OCI-LY7 (cell line): Measurements from ENCODE around the gene BTRC. TPM values are rescaled to one million over a fixed set of nuclear protein-coding genes. Genes with fewer than 3 reads are reported as not detected.

Source experiments
- BruUV-seq: library from RNA; stranded (reverse); fragments of 400-500 nt; replicated peaks from 2 replicates; lab custom pipeline; 2021; lab: Mats Ljungman, UMichigan
- CTCF ChIA-PET: fragments of 300-600 bp; sonication (Branson Sonifier 250); formaldehyde crosslinking; loops from one replicate; lab custom pipeline; 2022; ENCODE audit warnings: antibody characterized with exemption; ENCODE audit not compliant: unreplicated experiment; lab: Charles Lee
- POLR2A ChIA-PET: fragments of 300-600 bp; sonication (Branson Sonifier 250); formaldehyde crosslinking; loops from one replicate; lab custom pipeline; 2022; ENCODE audit warnings: antibody characterized with exemption; lab: Charles Lee
- DNase-seq: peaks from one replicate; pipeline ENCODE4 v3.0.0-alpha.2; 2015; ENCODE audit warnings: low spot score
- H2AFZ ChIP-seq: fragments of 200-600 bp; sonication (generic), shearing (Covaris generic); 2 replicates; pipeline ENCODE4 v1.6.1; 2014; ENCODE audit warnings: mild to moderate bottlenecking, antibody characterized with exemption, low read length, moderate library complexity
- H3K27ac ChIP-seq: fragments of 200-600 bp; sonication (generic); 2 replicates; pipeline ENCODE4 v1.5.1; 2014; ENCODE audit warnings: mixed run types, low read depth, mild to moderate bottlenecking, moderate library complexity, low read length, inconsistent platforms; ENCODE audit not compliant: poor library complexity, severe bottlenecking
- H3K36me3 ChIP-seq: fragments of 200-600 bp; sonication (generic); 2 replicates; pipeline ENCODE4 v1.6.1; 2014; ENCODE audit warnings: mild to moderate bottlenecking, antibody characterized with exemption, low read length, moderate library complexity, mixed read lengths; ENCODE audit not compliant: insufficient read depth
- H3K4me1 ChIP-seq: fragments of 200-600 bp; sonication (generic); 2 replicates; pipeline ENCODE4 v1.5.1; 2014; ENCODE audit warnings: mild to moderate bottlenecking, low read length; ENCODE audit not compliant: insufficient read depth, poor library complexity, severe bottlenecking
- H3K4me2 ChIP-seq: fragments of 200-600 bp; sonication (generic); 2 replicates; pipeline ENCODE4 v1.6.1; 2014; ENCODE audit warnings: mild to moderate bottlenecking, low read length
- H3K4me3 ChIP-seq: fragments of 200-600 bp; sonication (generic); 2 replicates; pipeline ENCODE4 v1.5.1; 2014; ENCODE audit warnings: mild to moderate bottlenecking, low read depth, low read length; ENCODE audit not compliant: poor library complexity, severe bottlenecking
- H3K79me2 ChIP-seq: fragments of 200-600 bp; sonication (generic); 2 replicates; pipeline ENCODE4 v1.6.1; 2016; ENCODE audit warnings: low read depth, mild to moderate bottlenecking, low read length, moderate library complexity, mixed read lengths; ENCODE audit not compliant: insufficient read depth
- H3K9me2 ChIP-seq: fragments of 200-600 bp; sonication (generic); 2 replicates; pipeline ENCODE4 v1.6.1; 2016; ENCODE audit warnings: mild to moderate bottlenecking, low read length, mixed read lengths; ENCODE audit not compliant: insufficient read depth
- H3K9me3 ChIP-seq: fragments of 200-600 bp; sonication (generic); 2 replicates; pipeline ENCODE4 v1.6.1; 2014; ENCODE audit warnings: mild to moderate bottlenecking, mixed run types, low read length, mixed read lengths
- H4K20me1 ChIP-seq: fragments of 200-600 bp; sonication (generic); 2 replicates; pipeline ENCODE4 v1.6.1; 2014; ENCODE audit warnings: mild to moderate bottlenecking, antibody characterized with exemption, low read length, moderate library complexity, mixed read lengths; ENCODE audit not compliant: insufficient read depth
- CTCF ChIP-seq: fragments of 200-600 bp; sonication (generic); conservative IDR thresholded peaks from 2 replicates; pipeline ENCODE4 v1.5.1; 2014; ENCODE audit warnings: mild to moderate bottlenecking, antibody characterized with exemption, low read length, moderate library complexity, mixed read lengths
- EZH2phosphoT487 ChIP-seq: fragments of 200-600 bp; sonication (generic); IDR thresholded peaks from 2 replicates; pipeline ENCODE4 v1.6.1; 2018; ENCODE audit warnings: low read depth, borderline replicate concordance, mild to moderate bottlenecking, mixed run types, antibody characterized with exemption, low read length, moderate library complexity, mixed read lengths
- intact Hi-C: fragments of 100-400 bp; cut with micrococcal nuclease; formaldehyde crosslinking; loops from one replicate; pipeline ENCODE4 v1.10.0; 2022; ENCODE audit not compliant: unreplicated experiment
- total RNA-seq, 2 experiments: library from RNA; depleted of rRNA in 1 of 2; stranded (reverse); fragments of >200 nt in 1 of 2; shearing (Covaris generic) in 1 of 2; gene quantifications; 2 replicates each; pipeline ENCODE4 v1.2.3, GENCODE V29; 2014 to 2022

The BTRC gene
- total RNA-seq, 2 experiments from 2014 or later = 6.1 to 17.8 TPM

GRCh38 chr10:101485207-101485606 is 131.2 kb downstream of the BTRC start:
- ChIA-PET POLR2A (no interaction called here), CTCF (no interaction called here)
- BruUV-seq = no TSS peak
- intact Hi-C loops = no loop called here
- Histone ChIP-seq H3K4me3 (no peak overlapping the region), H3K27ac (no peak overlapping the region), H3K9me3 (no peaks in the 10 kb centered on the region), H3K9me2 (no peaks in the 10 kb centered on the region), H3K4me1 (no peaks in the 10 kb centered on the region), H3K79me2 (no peaks in the 10 kb centered on the region), H3K36me3 (no peaks in the 10 kb centered on the region), H3K4me2 (no peak overlapping the region), H2AFZ (no peak overlapping the region), H4K20me1 (no peaks in the 10 kb centered on the region; the same call in 1 of the 2 replicates)
- DNase-seq = no peak
- no peak for TF ChIP-seq CTCF
- no peak for TF ChIP-seq EZH2phosphoT487

- no peak for DNase-seq
- no TSS peak for BruUV-seq
- H3K4me2 ChIP-seq = no peak overlapping the region
- H2AFZ ChIP-seq = no peak overlapping the region
- ChIA-PET CTCF (no interaction called here), POLR2A (no interaction called here)
- H3K9me3 ChIP-seq = no peaks in the 10 kb centered on the region
- H3K79me2 ChIP-seq = no peaks in the 10 kb centered on the region
- H3K9me2 ChIP-seq = no peaks in the 10 kb centered on the region
- TF ChIP-seq CTCF = no peak
- TF ChIP-seq EZH2phosphoT487 = no peak
- no peaks in the 10 kb centered on the region for H3K4me1 ChIP-seq
- H4K20me1 ChIP-seq = no peaks in the 10 kb centered on the region; the same call in 1 of the 2 replicates
- no peak overlapping the region for H3K4me3 ChIP-seq
- intact Hi-C loops = no loop called here
- no peaks in the 10 kb centered on the region for H3K36me3 ChIP-seq
- H3K27ac ChIP-seq = no peak overlapping the region
Observed at GRCh38 chr10:101485681-101486554, 132.0 kb downstream of the BTRC start.

- H3K9me3 ChIP-seq = no peaks in the 10 kb centered on the region
- H4K20me1 ChIP-seq = no peaks in the 10 kb centered on the region; the same call in 1 of the 2 replicates
- no peak overlapping the region for H3K4me2 ChIP-seq
- TF ChIP-seq CTCF = no peak
- no peak for TF ChIP-seq EZH2phosphoT487
- no TSS peak for BruUV-seq
- intact Hi-C loops = no loop called here
- no peak for DNase-seq
- H3K4me3 ChIP-seq = no peak overlapping the region
- no peaks in the 10 kb centered on the region for H3K9me2 ChIP-seq
- no peaks in the 10 kb centered on the region for H3K4me1 ChIP-seq
- H3K36me3 ChIP-seq = no peaks in the 10 kb centered on the region
- no peaks in the 10 kb centered on the region for H3K79me2 ChIP-seq
- H2AFZ ChIP-seq = no peak overlapping the region
- no peak overlapping the region for H3K27ac ChIP-seq
- ChIA-PET POLR2A (no interaction called here), CTCF (no interaction called here)
Observed at GRCh38 chr10:101487399-101487798, 133.4 kb downstream of the BTRC start.
